Erythroblast (primary cell): ENCODE data around the gene TSC22D3.

Experiments
- GATA1 ChIP-seq: IDR thresholded peaks from 2 replicates; pipeline ENCODE4 v1.6.1; 2011; ENCODE audit warnings: low read depth, mild to moderate bottlenecking, control low read depth, low read length, moderate library complexity
- POLR2A ChIP-seq: IDR thresholded peaks from 2 replicates; pipeline ENCODE4 v1.6.1; 2011; ENCODE audit warnings: mild to moderate bottlenecking, low read length

- TF ChIP-seq POLR2A (no peak), GATA1 (no peak)
These were observed 47.5 kb upstream of the TSC22D3 start for GRCh38 chrX:107823042-107823441.
